GM13977 (cell line): ENCODE results near the gene PRMT2.

Experiments used
- DNase-seq: peaks from one replicate; pipeline ENCODE4 v3.0.0; 2012; ENCODE audit warnings: low spot score
- CTCF ChIP-seq: IDR thresholded peaks from 2 replicates; pipeline ENCODE4 v1.5.1; 2012; ENCODE audit warnings: mild to moderate bottlenecking, control low read depth; ENCODE audit not compliant: insufficient read depth; ENCODE audit errors: extremely low read depth, missing control alignments
- in situ Hi-C: fragments of 300-500 bp; cut with MboI; formaldehyde crosslinking; loops from one replicate; pipeline ENCODE4 v1.12.0; 2022; ENCODE audit warnings: low sequenced_read_pairs, low pct_unique_long_range_greater_than_20kb, mixed read lengths, inconsistent platforms; ENCODE audit not compliant: unreplicated experiment

PRMT2 gene

GRCh38 chr21:46639489-46640386 is 4.3 kb downstream of the PRMT2 start:
- in situ Hi-C loops, result no loop called here
- TF ChIP-seq CTCF, result no peak
- DNase-seq, result no peak

GRCh38 chr21:46641656-46642055 is 6.2 kb downstream of the PRMT2 start:
- DNase-seq, result no peak
- no peak for TF ChIP-seq CTCF
- in situ Hi-C loops, result no loop called here

- in situ Hi-C loops, result no loop called here
- no peak for DNase-seq
- no peak for TF ChIP-seq CTCF
Observed at GRCh38 chr21:46643379-46644177, 8.1 kb downstream of the PRMT2 start.

- in situ Hi-C loops, result no loop called here
- no peak for DNase-seq
- TF ChIP-seq CTCF, result no peak
Observed at GRCh38 chr21:46645840-46646239, 10.4 kb downstream of the PRMT2 start.

- in situ Hi-C loops, result no loop called here
- no peak for DNase-seq
- TF ChIP-seq CTCF, result no peak
Observed at GRCh38 chr21:46646541-46647154, 11.2 kb downstream of the PRMT2 start.

GRCh38 chr21:46648539-46648938 is 13.1 kb downstream of the PRMT2 start:
- TF ChIP-seq CTCF, result no peak
- no peak for DNase-seq
- in situ Hi-C loops, result no loop called here
